NCI-H2107 treated with DMSO at 0.1 percent for 48 hours (cell line): ENCODE data around the gene IGSF5.
"Not testable (repeated sequence)": the region's sequence is repeated elsewhere in the genome, so short reads cannot be mapped to it uniquely, and the experiment has no call there.

ENCODE experiments used
- DNase-seq: peaks from one replicate; lab custom pipeline; 2025; ENCODE audit not compliant: unreplicated experiment; lab: John Stamatoyannopoulos, UW

IGSF5 gene

GRCh38 chr21:39737376-39738000 lies 7.5 kb upstream of the IGSF5 start:
- DNase-seq: no peak

DNA sequence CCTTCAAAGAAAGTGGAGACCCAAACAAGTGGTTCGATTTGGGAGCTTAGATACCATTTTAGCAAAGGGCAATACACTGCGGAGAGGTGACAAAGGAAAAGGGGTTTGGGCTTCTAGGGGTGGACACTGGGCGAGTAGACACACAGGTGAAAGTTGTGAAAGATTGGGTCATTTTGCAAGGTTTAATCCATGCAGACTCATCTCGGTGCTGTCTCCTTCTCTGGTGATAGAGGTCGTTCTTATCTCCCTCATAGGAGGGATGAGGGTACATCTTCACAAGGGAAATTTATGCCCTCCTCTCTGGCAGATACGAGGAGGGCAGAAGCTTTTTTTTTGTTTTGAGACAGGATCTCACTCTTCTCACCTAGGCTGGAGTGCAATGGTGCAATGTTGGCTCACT lies 6.4 kb upstream of the IGSF5 start:
- DNase-seq: no peak

- not testable (repeated sequence) for DNase-seq
These were observed 5.5 kb upstream of the IGSF5 start for GRCh38 chr21:39739531-39739930.

DNA sequence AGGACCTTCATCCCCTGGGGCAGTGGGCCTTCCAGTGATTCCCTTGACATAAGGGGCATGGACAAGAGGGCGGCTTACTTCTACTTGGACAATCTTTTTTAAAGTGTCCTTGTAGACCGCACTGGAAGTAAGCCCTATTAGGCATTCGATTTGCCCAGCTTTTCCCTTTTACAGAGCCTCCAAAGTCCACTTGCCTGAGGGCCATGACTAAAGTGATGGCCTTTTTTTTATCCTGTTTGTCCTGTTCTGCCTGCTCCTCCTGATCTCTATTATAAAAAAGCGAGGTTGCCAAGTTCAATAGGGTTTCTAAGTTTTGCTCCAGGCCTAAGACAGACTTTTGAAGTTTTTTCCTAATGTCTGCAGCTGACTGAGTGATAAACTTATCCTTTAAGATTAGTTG lies 2.4 kb upstream of the IGSF5 start:
- DNase-seq: not testable (repeated sequence)

DNA sequence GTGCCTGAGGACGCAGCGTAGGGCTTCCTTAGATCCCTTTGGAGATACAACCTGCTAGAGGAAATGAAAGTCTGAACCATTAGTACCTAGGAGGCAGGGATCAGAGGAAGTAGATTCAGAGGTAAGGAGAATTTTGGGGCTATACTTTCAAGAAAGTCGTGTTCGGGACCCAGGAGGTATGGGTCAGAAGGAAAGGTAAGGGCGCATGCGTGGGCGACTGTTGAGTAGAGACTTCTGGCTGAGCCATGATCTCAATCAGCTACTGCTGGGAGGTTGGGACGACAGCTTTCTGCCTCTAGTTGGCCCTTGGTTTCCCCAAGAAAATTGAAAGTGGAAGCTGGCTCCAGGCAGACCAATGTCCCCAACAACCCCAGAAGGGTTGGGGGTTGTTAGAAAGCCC lies 349 bp downstream of the IGSF5 start:
- not testable (repeated sequence) for DNase-seq

DNA sequence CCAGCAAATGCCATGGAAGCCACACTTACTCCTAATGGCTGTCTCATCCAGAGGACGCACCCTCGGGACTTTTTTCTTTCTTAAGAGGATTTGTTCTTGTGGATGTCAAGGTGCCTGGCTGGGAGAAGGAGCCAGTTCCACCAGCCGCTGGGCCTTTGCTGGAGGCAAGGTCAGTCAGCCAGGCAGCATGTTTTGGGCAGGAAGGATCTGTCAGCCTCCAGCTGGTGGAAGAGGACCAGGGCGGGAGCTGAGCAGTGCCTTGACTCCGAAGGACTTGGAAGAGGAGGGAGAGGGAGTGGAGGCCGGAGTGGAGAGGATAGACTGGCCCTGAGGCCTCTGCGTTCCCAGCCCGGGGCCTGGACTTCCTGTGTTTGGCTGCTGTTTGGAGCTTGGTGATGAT lies 5.7 kb downstream of the IGSF5 start:
- DNase-seq: no peak

- no peak for DNase-seq
These were observed 9.8 kb downstream of the IGSF5 start for GRCh38 chr21:39754811-39755210.

- DNase-seq: no peak
These were observed 11.3 kb downstream of the IGSF5 start for GRCh38 chr21:39756285-39756684.

DNA sequence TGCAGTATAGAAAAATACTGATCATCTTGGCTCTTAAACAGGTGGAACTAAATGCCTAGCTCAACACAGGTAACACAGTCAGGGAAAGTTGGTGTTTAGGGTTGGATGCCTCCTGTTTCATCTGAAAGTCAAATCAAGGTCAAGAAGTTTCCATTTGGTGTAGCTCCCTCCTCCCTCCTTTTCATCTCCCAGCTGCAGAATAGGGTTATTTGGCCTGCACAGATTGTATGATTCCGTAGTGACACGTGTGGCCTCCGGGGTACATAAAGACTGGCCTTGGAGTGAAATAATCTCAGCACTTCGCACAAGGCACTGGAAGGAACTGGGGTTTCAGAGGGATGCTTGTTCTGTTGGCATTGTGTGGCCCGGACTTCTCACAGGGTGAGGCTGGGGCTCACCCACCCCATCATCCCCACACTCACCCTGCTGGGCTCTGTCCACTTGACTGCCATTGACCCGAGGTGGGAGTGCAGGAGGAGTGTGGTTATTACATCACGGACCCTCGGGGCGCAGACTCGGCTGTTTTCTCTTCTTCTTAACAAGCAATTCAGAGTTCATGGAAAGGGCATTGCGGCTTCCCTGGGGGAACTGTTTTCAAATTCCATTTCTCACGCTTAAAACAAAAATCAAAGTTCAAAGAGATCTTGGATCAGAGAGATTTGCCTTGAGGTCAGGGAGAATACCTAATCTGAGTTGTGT lies 18.4 kb downstream of the IGSF5 start:
- DNase-seq: no peak

- DNase-seq: no peak
These were observed 29.2 kb downstream of the IGSF5 start for GRCh38 chr21:39774227-39774626.

- no peak for DNase-seq
These were observed 30.8 kb downstream of the IGSF5 start for GRCh38 chr21:39775816-39776215.

- DNase-seq: no peak
These were observed 31.6 kb downstream of the IGSF5 start for GRCh38 chr21:39776589-39776988.

DNA sequence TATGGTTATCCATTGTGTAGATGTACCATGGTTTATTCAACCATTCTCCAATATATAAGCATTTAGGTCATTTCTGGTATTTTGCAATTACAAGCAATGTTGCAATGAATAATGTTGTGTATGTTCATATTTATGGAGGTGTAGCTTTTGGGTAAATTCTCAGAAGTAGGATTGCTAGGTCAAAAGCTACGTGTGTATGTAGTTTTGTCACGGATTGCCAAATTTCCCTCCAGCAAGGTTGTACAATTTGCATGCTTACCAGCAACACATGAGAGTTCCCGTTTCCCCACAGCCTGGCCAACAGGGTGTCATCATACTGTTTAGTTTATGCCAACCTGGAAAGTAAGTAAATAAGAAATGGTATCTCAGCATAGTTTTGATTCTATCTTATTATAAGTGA lies 36.3 kb downstream of the IGSF5 start:
- no peak for DNase-seq

DNA sequence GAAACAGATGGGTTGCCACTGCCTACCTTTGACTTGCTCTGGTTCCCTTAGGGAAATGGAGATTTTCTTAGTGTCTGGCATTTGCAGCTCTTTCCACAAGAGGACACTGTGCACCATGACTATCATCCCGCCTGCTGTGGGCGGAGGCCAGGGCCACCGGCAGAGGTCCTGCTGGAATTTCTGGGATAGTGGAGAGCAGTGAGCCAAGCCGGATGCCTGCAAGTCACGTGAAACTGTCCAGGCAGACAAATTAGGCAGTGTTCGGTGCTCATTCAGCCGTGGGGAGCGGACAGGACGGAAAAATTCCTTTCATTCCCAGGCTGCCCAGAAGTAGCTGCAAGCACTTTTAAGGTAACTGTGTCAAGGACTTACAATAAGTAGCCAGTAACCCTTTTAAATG lies 43.4 kb downstream of the IGSF5 start:
- DNase-seq: peak; percentile 89

- no peak for DNase-seq
These were observed 51.5 kb downstream of the IGSF5 start for GRCh38 chr21:39796466-39796865.

DNA sequence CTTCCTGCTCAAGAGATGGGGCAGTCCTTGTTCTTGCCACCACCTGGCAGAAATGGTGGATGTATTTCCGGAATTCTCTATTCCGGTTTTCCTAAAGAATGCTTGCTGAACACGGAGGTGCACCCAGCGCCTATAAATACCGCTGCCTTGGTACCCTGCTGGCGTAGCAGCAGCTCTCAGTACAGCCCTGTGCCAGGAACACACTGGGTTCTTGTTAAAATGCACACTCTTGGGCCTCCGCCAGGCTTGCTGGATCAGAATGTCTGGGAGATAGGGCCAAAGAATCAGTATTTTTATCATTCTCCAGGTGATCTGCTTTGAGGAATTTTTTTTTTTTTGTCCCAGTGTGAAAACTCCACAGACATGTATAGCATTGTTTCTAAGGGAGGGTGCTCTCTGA lies 54.2 kb downstream of the IGSF5 start:
- DNase-seq: no peak

- DNase-seq: no peak
These were observed 55.3 kb downstream of the IGSF5 start for GRCh38 chr21:39800311-39800710.

DNA sequence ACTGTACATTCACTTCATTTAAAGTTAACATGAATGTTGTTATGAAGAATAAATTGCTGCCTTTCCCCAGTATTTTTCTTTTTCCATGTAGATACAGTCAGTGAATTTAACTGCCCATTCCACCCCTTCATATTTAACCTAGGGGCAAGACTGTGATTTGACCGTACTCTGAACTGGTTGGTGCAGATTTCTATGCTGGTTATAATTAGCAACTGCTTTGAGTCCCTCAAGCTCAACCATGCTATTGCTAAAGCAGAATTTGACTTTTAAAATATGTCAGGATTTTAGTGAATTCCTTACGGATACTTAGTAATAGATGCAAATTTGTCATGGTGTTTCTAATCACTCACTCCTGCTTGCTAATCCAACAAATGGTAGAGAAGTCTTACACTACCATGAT lies 57.2 kb downstream of the IGSF5 start:
- DNase-seq: no peak

DNA sequence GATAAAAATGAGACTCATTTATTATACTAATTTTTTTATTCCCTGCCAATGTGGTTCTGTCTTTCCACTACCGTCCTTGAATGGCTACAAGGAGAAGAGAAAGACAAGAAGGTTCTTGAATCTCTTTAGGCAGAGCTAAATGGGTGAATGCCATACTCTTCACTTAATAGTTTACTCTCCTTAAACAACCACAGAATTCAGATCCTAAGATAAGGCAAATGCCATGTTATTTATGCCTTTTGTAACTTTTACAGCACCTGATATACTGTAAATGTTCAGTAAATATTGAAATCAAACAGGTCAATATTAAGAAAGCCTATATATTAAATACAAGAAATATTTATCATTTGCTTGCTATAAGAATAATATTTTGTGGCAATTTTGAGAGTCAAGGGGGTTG lies 58.4 kb downstream of the IGSF5 start:
- DNase-seq: no peak

DNA sequence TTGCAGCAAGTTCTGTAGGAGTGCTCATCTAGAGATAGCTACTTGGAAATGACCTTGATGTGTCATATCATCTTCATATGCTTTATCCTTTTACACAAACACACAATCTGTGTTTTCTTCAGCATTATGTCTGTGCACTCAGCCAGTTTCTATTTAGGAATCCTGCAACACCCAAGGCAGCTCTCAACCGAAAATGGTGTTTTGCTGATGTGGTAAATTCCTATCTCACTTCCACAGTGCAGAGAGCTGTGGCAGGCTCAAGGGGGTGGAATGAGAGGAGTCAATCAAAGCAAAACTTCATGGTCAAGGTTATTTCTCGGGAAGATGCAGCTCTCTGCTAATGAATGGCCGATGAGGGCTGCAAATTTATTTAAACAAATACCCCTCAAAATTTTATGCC lies 59.3 kb downstream of the IGSF5 start:
- no peak for DNase-seq

GRCh38 chr21:39805983-39806382 lies 61.0 kb downstream of the IGSF5 start:
- no peak for DNase-seq

DNA sequence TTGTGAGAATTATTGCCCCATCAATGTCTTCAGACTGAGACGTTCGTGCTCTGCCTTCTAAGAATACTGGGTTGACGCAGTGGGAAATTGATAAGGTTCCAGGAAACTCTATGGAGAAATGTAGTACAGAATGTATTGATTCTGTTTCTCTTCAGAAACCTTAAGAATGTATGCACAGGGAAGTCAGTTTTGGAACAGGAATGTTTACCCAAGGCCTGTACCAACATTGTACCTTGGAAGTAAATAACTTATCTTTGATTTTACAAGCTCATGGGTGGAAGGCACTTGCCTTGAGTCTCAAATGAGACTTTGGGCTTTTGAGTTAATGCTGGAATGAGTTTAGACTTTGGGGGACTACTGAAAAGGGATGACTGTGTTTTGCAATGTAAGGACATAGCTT lies 62.8 kb downstream of the IGSF5 start:
- no peak for DNase-seq

GRCh38 chr21:39809936-39810335 lies 65.0 kb downstream of the IGSF5 start:
- DNase-seq: no peak
